ENCODE data around the gene AP2B1.

- no peak for TF ChIP-seq POLR2AphosphoS5 (IDR thresholded peaks at IDR 0.05; ENCODE audit: low read depth, low read length)
- TF ChIP-seq POLR2A (IDR thresholded peaks at IDR 0.05; ENCODE audit: low read depth, low read length): no peak
- TF ChIP-seq TAF1 (IDR thresholded peaks at IDR 0.05; ENCODE audit: low read depth, low read length): no peak
- TF ChIP-seq POU2F2 (IDR thresholded peaks at IDR 0.05; ENCODE audit: low read depth, low read length): no peak
- TF ChIP-seq SPI1 (IDR thresholded peaks at IDR 0.05; ENCODE audit: low read depth, low read length): no peak
- no peak for TF ChIP-seq PAX5 (IDR thresholded peaks at IDR 0.05; ENCODE audit: insufficient read depth, low read length, severe bottlenecking)
Measured at GRCh38 chr17:35698800-35699199, 111.7 kb downstream of the AP2B1 start.

Measured in GM12891 (cell line).